Endothelial cell (in vitro differentiated cells): ENCODE data around the gene PERM1. TPM values are rescaled to one million over a fixed set of nuclear protein-coding genes. Genes with fewer than 3 reads are reported as not detected.

Experiments
- DNase-seq: peaks from one replicate; pipeline ENCODE4 v3.0.0; 2021; ENCODE audit warnings: low spot score
- H3K27ac Mint-ChIP-seq: one replicate; pipeline ENCODE4 v1.8.0; 2021; ENCODE audit warnings: mixed read lengths, inconsistent platforms; ENCODE audit not compliant: unreplicated experiment
- H3K27me3 Mint-ChIP-seq: one replicate; pipeline ENCODE4 v1.8.0; 2021; ENCODE audit warnings: mild to moderate bottlenecking, moderate library complexity, mixed read lengths, inconsistent platforms; ENCODE audit not compliant: unreplicated experiment
- H3K36me3 Mint-ChIP-seq: one replicate; pipeline ENCODE4 v1.8.0; 2021; ENCODE audit warnings: mild to moderate bottlenecking, low read depth, mixed read lengths, inconsistent platforms; ENCODE audit not compliant: unreplicated experiment
- H3K4me1 Mint-ChIP-seq: one replicate; pipeline ENCODE4 v1.8.0; 2021; ENCODE audit warnings: mild to moderate bottlenecking, mixed read lengths, inconsistent platforms; ENCODE audit not compliant: unreplicated experiment
- H3K4me3 Mint-ChIP-seq: one replicate; pipeline ENCODE4 v1.8.0; 2021; ENCODE audit warnings: mild to moderate bottlenecking, mixed read lengths, inconsistent platforms; ENCODE audit not compliant: unreplicated experiment
- H3K9me3 Mint-ChIP-seq: one replicate; pipeline ENCODE4 v1.8.0; 2021; ENCODE audit warnings: mixed read lengths, inconsistent platforms; ENCODE audit not compliant: unreplicated experiment
- CTCF ChIP-seq: fragments of 200-600 bp; sonication (generic); IDR thresholded peaks from one replicate; pipeline ENCODE4 v1.5.0; 2021; ENCODE audit warnings: antibody characterized with exemption; ENCODE audit not compliant: unreplicated experiment
- total RNA-seq: library from RNA; stranded (reverse); fragmentation: NEBNext Ultra II Directional; extraction: Animal tissue kit (Norgen Biotek cat#: 25700); gene quantifications from one replicate; pipeline ENCODE4 v1.2.1, GENCODE V29; 2021; ENCODE audit not compliant: unreplicated experiment

PERM1 gene
- total RNA-seq, 1 donor from 2014 or later: not detected

GRCh38 chr1:960363-961131 is 21.3 kb downstream of the PERM1 start, which contains the start of gene KLHL17:
TSS of gene KLHL17 (plus strand) at chr1:960584. CDS start at chr1:960694, 110 bp downstream.
- peak; percentile 75 for DNase-seq
- Mint-ChIP-seq H3K27me3 (peaks cover 9% of the 10 kb centered on the region), H3K4me3 (no peak within 1 kb of the TSS), H3K36me3 (peaks cover 13% of the 10 kb centered on the region), H3K4me1 (peaks cover 7% of the 10 kb centered on the region), H3K27ac (no peak within 1 kb of the TSS), H3K9me3 (no peaks in the 10 kb centered on the region)
- TF ChIP-seq CTCF: no peak

GRCh38 chr1:959731-960362 is 22.0 kb downstream of the PERM1 start:
- H3K9me3 Mint-ChIP-seq: no peaks in the 10 kb centered on the region
- H3K4me3 Mint-ChIP-seq: no peak overlapping the region
- TF ChIP-seq CTCF: no peak
- no peak overlapping the region for H3K27ac Mint-ChIP-seq
- H3K4me1 Mint-ChIP-seq: peaks cover 7% of the 10 kb centered on the region
- DNase-seq: no peak
- peaks cover 18% of the 10 kb centered on the region for H3K36me3 Mint-ChIP-seq
- H3K27me3 Mint-ChIP-seq: peaks cover 9% of the 10 kb centered on the region

- H3K27me3 Mint-ChIP-seq: peaks cover 12% of the 10 kb centered on the region
- H3K4me3 Mint-ChIP-seq: peak within 1 kb of the TSS; percentile 94
- TF ChIP-seq CTCF: no peak
- H3K4me1 Mint-ChIP-seq: peaks cover 7% of the 10 kb centered on the region
- H3K36me3 Mint-ChIP-seq: peaks cover 22% of the 10 kb centered on the region
- peak; percentile 95 for DNase-seq
- H3K27ac Mint-ChIP-seq: peak within 1 kb of the TSS; percentile 49
- H3K9me3 Mint-ChIP-seq: no peaks in the 10 kb centered on the region
These were observed 22.8 kb downstream of the PERM1 start, which contains the start of gene NOC2L for GRCh38 chr1:958823-959730. TSS of gene NOC2L (minus strand) at chr1:959256. CDS start at chr1:959240, 16 bp downstream.

- Mint-ChIP-seq H3K4me1 (peaks cover 7% of the 10 kb centered on the region), H3K36me3 (peaks cover 23% of the 10 kb centered on the region), H3K4me3 (no peak overlapping the region), H3K27ac (no peak overlapping the region), H3K27me3 (peaks cover 14% of the 10 kb centered on the region), H3K9me3 (no peaks in the 10 kb centered on the region)
- no peak for TF ChIP-seq CTCF
- DNase-seq: no peak
These were observed 25.3 kb downstream of the PERM1 start for GRCh38 chr1:956636-957035.
